Adrenal gland (tissue), 12 donors: ENCODE measurements around the gene ZSCAN5A. TPM values are rescaled to one million over a fixed set of nuclear protein-coding genes. Genes with fewer than 3 reads are reported as not detected.

ENCODE experiments used
- DNase-seq, 7 donors: peaks; one replicate each; pipeline ENCODE4 v3.0.0-alpha.2; 2019 to 2020
- H3K27ac ChIP-seq, 5 donors: fragments of 200-600 bp; sonication (generic) in 4 of 5; 1 replicate in 3 of 5; 2 replicates in 2 of 5; pipeline versions ENCODE4 v1.5.1 to v1.8.0; 2016 to 2020; ENCODE audit warnings: mild to moderate bottlenecking in 1 of 5
- H3K27me3 ChIP-seq: fragments of 200-600 bp; 2 replicates; pipeline ENCODE4 v1.8.0; 2021
- H3K36me3 ChIP-seq, 2 donors: fragments of 200-600 bp; replicated peaks in 1 of 2; 1 replicate in 1 of 2; 2 replicates in 1 of 2; pipeline versions ENCODE4 v1.5.1 to v1.8.0; 2018 to 2022
- H3K4me1 ChIP-seq, 2 donors: fragments of 200-600 bp; replicated peaks in 1 of 2; 1 replicate in 1 of 2; 2 replicates in 1 of 2; pipeline versions ENCODE4 v1.5.1 to v1.8.0; 2018 to 2021
- H3K4me3 ChIP-seq, 4 donors: fragments of 200-600 bp; sonication (generic) in 3 of 4; one replicate each; pipeline ENCODE4 v1.5.1; 2016 to 2018
- H3K9me3 ChIP-seq, 3 donors: fragments of 200-600 bp; sonication (generic) in 1 of 3; replicated peaks in 1 of 3; 1 replicate in 2 of 3; 2 replicates in 1 of 3; pipeline versions ENCODE4 v1.5.1 to v1.8.0; 2016 to 2021
- CTCF ChIP-seq, 6 experiments: fragments of 450-650 bp in 4 of 6; fragments of 200-600 bp in 2 of 6; sonication (generic) in 1 of 6; IDR thresholded peaks; 1 replicate in 5 of 6; 2 replicates in 1 of 6; pipeline versions ENCODE4 v1.5.1 to v1.8.0; 2016 to 2021; ENCODE audit warnings: antibody characterized with exemption in 6 of 6, mild to moderate bottlenecking in 2 of 6, moderate library complexity in 1 of 6
- POLR2A ChIP-seq, 2 donors: fragments of 450-650 bp; IDR thresholded peaks; one replicate each; pipeline ENCODE4 v1.6.1; 2017; ENCODE audit warnings: antibody characterized with exemption in 2 of 2, mild to moderate bottlenecking in 2 of 2, moderate library complexity in 1 of 2
- WGBS, 4 donors: extraction: QIAGEN DNeasy Blood & Tissue Kit in 2 of 4; methylation state at CpG; one replicate each; pipeline versions ENCODE4 v1.1.5 to v1.1.7; 2013 to 2017; 5-methylcytosine and 5-hydroxymethylcytosine counted together
- intact Hi-C, 2 donors: fragments of 100-400 bp; cut with DNase I; formaldehyde crosslinking; loops; one replicate each; pipeline versions ENCODE4 v1.14.1 to v1.15.0; 2022 to 2023
- polyA plus RNA-seq, 3 donors: library from polyadenylated mRNA; stranded (reverse); fragments of 200-250 nt in 2 of 3; fragments of 350-450 nt in 1 of 3; fragmentation: Illumina TruSeq in 1 of 3; extraction: RNeasy Lipid Tissue Mini Kit (QIAGEN cat#74804) in 1 of 3; gene quantifications; one replicate each; pipeline ENCODE4 v1.2.3, GENCODE V29; 2013 to 2014
- total RNA-seq, 9 donors: library from RNA; depleted of rRNA in 4 of 9; stranded (reverse); fragments of >200 nt in 4 of 9; fragments of 120-200 nt in 1 of 9; fragmentation: NEBNext Ultra II Directional in 1 of 9; extraction: Animal tissue kit (Norgen Biotek cat#: 25700) in 1 of 9; gene quantifications; one replicate each; pipeline versions ENCODE4 v1.1.0 to v1.2.4, GENCODE V29; 2013 to 2023
- donor health status: healthy with polysubstance abuse.
- donor health status: Bipolar disorder and iron deficiency.
- donor health status: DM: yes; HTN: yes; CAD: no.
- donor health status: DM: no; HTN: no; CAD: no.
- donor health status: DM: no; HTN: no; CAD: no.
- donor health status: DM: yes; HTN: yes; CAD: no.

Gene ZSCAN5A
- total and polyA plus RNA-seq, 12 donors = 4.5 to 20.1 (median 8.1) TPM

- H3K36me3 ChIP-seq = peaks cover 0 to 8% of the 10 kb centered on the region in 2 donors
- H3K9me3 ChIP-seq = no peaks in the 10 kb centered on the region
- DNase-seq = no peak
- H3K27ac ChIP-seq = no peak overlapping the region
- no peaks in the 10 kb centered on the region for H3K4me1 ChIP-seq
- no peaks in the 10 kb centered on the region for H3K27me3 ChIP-seq
- TF ChIP-seq CTCF (IDR thresholded peaks at IDR 0.05) (no peak), POLR2A (IDR thresholded peaks at IDR 0.05) (no peak)
- H3K4me3 ChIP-seq = no peak overlapping the region
- intact Hi-C loops = loop anchor here in 1 of 2 donors (10.0 kb wide), 1 partner anchor 45 kb away; no protein-coding TSS in a partner anchor
- 84 to 97% (median 86%) methylated on average over 3 of the region's 3 CpGs for WGBS, 4 donors
Observed at GRCh38 chr19:56299688-56300087, 15.0 kb downstream of the ZSCAN5A start.

- intact Hi-C loops = no loop called here
- no peak for DNase-seq
- no peaks in the 10 kb centered on the region for H3K9me3 ChIP-seq
- no peak overlapping the region for H3K4me3 ChIP-seq
- H3K4me1 ChIP-seq = no peaks in the 10 kb centered on the region
- H3K36me3 ChIP-seq = peaks cover 0 to 12% of the 10 kb centered on the region in 2 donors
- no peak for TF ChIP-seq CTCF (IDR thresholded peaks at IDR 0.05)
- no peak for TF ChIP-seq POLR2A (IDR thresholded peaks at IDR 0.05)
- H3K27me3 ChIP-seq = no peaks in the 10 kb centered on the region
- 91 to 94% (median 94%) methylated on average over 3 of the region's 3 CpGs for WGBS, 4 donors
- no peak overlapping the region for H3K27ac ChIP-seq
Observed at GRCh38 chr19:56297010-56297409, 17.6 kb downstream of the ZSCAN5A start.

- intact Hi-C loops = no loop called here
Observed at GRCh38 chr19:56295531-56296455, 18.8 kb downstream of the ZSCAN5A start.

More at GRCh38 chr19:56295531-56296455, 18.8 kb downstream of the ZSCAN5A start:
- no peak overlapping the region for H3K4me3 ChIP-seq
- no peak overlapping the region for H3K27ac ChIP-seq
- no peak for DNase-seq
- H3K4me1 ChIP-seq = no peaks in the 10 kb centered on the region
- no peaks in the 10 kb centered on the region for H3K9me3 ChIP-seq
- H3K27me3 ChIP-seq = no peaks in the 10 kb centered on the region
- H3K36me3 ChIP-seq = peaks cover 0 to 12% of the 10 kb centered on the region in 2 donors
- 94 to 98% (median 95%) methylated on average over 22 of the region's 22 CpGs for WGBS, 4 donors
- TF ChIP-seq CTCF (IDR thresholded peaks at IDR 0.05) (no peak), POLR2A (IDR thresholded peaks at IDR 0.05) (no peak)
